NCI-H2029 treated with DMSO at 0.1 percent for 48 hours (cell line): ENCODE measurements around the gene RBCK1.
"Not testable (repeated sequence)": the region's sequence is repeated elsewhere in the genome, so short reads cannot be mapped to it uniquely, and the experiment has no call there.

Experiments
- DNase-seq: peaks from one replicate; lab custom pipeline; 2025; lab: John Stamatoyannopoulos, UW

RBCK1 gene

DNA sequence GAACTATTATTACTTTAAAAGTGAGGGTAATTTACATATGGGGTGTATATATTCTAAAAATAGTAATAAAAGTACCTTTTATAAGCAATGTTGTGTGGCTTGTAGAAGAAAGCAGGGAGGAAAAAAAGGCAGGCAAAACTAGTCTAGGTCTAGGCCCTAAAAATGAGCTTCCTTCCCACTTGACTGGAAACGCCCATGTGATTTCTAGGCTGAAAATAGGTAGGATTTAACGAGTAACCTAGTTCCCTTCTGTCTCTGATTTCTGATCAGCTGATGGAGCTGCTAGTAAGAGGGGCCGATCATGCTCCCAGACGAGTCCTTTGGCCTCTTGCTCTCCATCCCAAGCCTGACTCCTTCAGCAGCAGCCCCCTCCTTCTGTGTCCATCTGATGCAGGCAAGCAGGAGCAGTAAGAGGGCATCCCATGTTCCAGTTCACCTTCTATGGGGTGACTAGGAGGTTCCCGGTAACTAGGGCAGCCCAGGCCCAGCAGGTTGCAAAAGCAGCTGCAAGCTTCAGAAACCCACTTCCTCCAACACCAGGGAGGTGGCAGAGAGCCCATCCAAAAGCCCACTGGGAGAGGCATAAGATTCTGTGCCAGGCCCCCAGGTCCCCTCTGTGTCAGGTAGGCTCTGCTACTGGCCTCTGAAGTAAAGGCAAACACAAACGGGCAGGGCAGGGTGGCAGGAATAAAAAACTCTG lies 29.8 kb downstream of the RBCK1 start:
- no peak for DNase-seq

- DNase-seq, result no peak
These were observed 30.7 kb downstream of the RBCK1 start for GRCh38 chr20:438571-439469.

- no peak for DNase-seq
These were observed 32.0 kb downstream of the RBCK1 start for GRCh38 chr20:440148-440547.

DNA sequence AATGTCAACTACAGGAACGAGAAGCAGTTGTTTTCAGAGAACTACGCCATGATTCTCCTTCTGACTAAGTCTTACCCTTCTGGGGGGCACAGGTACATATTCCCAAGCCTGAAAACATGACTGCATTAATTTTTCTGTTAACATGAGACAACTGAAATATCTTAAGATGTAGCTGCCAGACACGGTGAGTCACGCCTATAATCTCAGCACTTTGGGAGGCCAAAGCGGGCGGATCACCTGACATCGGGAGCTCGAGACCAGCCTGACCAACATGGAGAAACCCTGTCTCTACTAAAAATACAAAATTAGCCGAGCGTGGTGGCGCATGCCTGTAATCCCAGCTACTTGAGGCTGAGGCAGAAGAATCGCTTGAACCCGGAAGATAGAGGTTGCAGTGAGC lies 32.5 kb downstream of the RBCK1 start:
- DNase-seq, result no peak

DNA sequence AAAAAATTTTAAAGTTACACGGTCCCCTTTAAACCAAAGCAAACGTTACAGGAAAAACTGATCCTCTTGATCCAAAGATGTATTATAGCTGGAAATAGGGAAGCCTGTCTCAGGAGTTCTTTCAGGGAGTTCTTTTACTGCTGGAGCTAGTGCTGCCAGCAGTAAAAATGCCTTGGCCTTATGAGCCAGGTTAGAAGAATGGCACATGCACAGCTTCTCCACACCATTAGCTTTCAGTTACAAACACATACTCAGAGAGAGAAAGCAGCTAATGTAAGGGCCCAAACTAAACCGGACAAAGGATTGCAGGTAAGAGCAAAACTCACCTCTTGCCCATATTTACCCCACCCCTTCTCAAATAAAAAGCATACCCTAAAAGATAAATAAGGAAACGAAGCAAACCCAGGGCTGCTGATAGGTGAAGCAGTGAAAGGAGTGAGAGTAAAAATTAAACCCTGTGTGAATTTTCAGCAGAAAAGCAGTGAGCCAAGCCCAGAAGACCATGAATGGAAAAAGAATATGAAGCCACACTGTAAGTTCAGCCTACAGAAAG lies 35.2 kb downstream of the RBCK1 start:
- DNase-seq, result no peak

DNA sequence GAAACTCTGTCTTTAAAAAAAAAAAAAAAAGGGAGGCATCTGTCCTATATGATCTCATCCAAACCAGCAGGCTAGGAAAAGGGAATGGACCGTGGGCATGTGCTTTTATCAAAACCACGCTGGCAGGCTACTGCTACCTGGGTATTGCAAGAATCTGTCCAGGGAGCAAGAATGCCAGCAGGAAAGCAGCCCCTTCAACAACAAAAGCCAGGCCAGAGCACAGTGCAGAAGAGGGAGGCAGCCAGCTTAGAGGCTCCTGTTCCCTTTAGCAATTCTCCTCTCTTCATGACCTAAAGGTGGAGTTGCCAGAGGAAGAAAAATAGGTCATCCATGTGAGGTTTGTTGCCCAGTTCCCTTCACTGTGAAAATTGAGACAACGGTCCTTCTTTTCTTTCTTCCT lies 36.0 kb downstream of the RBCK1 start:
- no peak for DNase-seq

DNA sequence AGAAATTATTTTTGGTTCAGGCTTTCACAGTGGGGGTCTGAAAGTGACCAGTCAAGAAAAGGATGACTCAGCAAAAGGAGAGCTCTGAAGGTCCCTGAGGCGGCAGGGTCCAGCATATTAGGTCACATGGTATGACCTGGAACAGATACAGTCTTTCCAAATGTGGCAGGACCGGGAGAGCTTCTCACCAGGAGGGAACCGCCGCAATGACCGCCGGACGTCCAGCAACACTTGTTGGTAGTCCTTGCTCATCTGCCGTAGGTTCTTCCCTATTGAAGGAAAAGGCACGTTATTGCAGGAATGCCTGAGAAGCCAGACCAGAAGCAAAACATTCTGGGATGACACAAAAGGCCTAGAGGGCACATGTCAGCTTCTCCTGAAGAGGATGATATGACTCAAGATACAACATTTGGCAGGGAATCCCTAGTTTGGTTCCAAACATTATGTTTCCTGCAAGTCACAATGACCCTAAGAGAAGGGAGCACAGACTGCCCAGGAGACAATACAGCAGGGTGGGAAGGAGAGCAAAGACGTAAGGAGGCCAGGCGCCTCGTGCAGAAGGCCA lies 36.8 kb downstream of the RBCK1 start:
- DNase-seq, result no peak

DNA sequence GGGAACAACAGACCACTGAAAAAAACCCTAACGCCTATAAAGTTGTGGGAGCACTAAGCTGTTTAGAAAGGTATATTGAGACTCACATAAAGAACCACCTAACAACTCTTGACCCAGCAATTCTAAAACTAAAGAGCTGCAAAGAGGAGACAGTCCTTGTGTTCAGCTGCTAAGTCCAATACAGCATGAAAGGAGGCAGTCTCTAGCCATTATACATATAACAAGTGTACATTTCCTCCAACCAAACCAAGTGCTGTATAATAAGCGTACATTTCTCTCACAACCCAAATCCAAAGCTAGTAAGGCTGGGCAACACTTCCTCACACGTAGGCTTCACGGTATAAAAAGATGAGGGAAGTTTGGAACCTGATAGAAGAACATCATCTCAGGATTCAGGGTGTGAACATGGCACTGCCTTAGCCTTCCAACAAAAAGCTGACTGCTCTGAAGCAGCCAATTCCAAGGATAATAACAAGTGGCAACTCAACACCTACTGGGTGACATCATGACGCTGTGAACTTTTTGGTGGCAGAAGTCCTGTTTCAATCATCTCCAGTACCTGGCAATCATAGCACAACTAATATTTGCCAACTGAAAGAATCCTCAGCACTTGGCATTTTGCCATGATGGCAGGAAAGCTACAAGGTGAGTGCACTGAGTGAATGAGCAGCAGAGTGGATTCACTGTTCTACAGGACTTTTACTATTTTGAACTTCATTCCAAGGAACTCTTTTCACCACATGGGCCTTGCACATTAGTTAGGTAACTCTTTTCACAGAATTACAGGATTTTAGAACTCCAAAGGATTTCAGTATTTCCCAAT lies 37.6 kb downstream of the RBCK1 start:
- peak; percentile 80 for DNase-seq

DNA sequence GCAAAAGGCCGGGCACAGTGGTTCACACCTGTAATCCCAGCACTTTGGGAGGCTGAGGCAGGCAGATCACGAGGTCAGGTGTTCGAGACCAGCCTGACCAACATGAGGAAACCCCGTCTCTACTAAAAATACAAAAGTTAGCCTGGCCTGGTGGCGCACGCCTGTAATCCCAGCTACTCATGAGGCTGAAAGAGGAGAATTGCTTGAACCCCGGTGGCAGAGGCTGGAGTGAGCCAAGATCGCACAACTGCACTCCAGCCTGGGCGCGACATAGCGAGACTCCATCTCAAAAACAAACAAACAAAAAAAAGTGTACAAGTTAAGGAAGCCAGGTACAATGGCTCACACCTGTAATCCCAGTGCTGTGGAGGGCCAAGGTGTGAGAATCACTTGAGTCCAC lies 43.9 kb downstream of the RBCK1 start:
- not testable (repeated sequence) for DNase-seq

DNA sequence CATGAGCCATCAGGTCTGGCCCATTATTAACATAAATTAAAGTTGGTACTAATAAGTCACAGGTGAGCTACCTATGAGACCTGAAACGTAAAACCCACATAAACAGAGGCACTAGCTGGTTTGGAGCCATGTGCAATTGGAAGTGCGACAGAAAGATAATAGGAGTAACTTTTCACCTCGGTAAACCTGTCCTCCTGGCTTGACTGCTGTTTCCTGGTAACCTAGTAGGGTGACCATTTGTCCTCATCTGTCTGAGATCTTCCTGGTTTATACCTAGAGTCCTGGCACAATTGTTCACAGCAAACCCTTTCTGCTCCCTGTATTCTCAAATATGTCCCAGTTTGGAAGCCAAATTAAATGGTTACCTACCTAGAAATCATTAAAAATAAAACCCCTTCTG lies 46.9 kb downstream of the RBCK1 start:
- DNase-seq, result no peak

- no peak for DNase-seq
These were observed 50.7 kb downstream of the RBCK1 start for GRCh38 chr20:458776-459175.

GRCh38 chr20:460180-460579 lies 52.1 kb downstream of the RBCK1 start:
- no peak for DNase-seq

DNA sequence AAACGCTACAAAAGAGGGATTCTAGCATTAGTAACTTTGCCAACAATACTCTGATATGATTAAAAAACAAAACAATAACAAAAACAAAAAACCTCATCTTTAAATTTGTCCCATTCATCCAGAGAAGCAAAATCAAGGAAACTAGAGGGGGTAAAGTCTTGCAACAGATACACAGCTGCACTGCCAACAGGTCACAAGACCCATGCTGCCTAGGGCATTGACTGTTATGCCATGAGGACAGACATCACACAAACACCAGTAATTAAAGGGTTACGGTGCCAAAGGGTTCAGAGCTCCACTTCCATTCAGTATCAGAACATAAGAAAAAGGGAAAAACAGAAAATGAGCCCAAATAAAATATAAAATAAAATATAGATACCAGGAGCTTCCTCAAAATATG lies 52.6 kb downstream of the RBCK1 start:
- DNase-seq, result no peak

DNA sequence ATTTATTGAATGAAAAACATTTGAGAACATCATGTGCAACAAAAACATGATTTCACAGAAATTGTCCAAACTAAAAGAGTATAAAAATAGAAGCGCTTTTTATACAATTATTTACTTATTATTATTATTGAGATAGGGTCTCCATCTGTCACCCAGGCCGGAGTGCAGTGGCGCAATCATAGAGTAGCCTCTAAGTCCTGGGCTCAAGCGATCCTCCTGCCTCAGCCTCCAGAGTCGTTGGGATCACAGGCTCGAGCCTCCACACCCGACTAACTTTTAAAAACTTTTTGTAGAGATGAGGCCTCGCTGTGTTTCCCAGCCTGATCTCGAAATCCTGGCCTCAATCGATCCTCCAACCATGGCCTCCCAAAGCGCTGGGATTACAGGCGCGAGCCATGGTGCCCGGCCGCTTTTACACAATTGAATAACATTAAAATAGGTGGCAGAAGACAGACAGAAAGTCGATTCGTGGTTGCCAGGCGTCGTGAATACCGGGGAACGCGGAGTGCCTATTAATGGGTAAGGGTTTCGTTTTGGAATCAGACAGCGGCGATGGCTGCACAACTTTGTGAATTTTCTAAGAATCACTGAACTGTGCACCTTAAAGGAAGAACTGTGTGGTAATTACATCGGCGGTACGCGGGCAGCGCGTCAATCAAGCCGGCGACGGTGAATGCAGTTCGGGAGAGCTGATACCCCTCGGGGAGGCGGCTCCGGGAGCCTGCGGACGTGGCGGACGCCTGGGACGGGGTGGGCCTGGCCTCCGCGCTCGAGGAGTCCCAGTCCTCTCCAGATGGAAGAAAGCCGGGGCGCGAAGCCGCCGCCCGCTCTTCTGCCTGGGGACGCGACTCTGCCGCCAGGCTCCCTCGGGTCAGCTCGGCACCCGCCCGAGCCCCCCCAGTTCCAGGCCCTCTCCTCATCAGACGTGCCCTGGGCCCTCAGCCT lies 53.4 kb downstream of the RBCK1 start:
- no peak for DNase-seq

- peak; percentile 46 for DNase-seq
These were observed 54.3 kb downstream of the RBCK1 start, which contains the start of gene TBC1D20 for GRCh38 chr20:462199-462991. TSS of gene TBC1D20 (minus strand) at chr20:462533. CDS start at chr20:462405, 128 bp downstream.

DNA sequence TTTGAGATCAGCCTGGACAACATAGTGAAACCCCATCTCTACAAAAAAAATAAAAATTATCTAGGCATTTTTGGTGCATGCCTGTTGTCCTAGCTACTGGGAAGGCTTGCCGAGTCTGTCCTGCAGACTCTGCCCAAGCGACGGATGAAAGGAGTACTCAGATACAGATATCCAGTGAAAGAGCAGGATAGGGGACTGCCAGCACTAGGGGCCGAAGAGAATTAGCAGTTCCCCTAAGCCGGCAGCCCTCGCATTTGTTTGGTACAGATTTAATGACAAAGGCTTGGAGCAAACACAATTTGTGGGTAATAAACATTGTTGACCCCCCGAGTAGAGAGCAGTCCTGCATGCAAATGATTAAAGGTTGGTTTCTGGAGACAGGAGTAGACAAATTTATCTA lies 59.7 kb downstream of the RBCK1 start:
- DNase-seq, result no peak

GRCh38 chr20:469746-470490 lies 61.8 kb downstream of the RBCK1 start:
- DNase-seq, result no peak

GRCh38 chr20:472137-472846 lies 64.2 kb downstream of the RBCK1 start:
- no peak for DNase-seq
